Measurements from ENCODE around the gene NHSL1.

The NHSL1 gene

DNA sequence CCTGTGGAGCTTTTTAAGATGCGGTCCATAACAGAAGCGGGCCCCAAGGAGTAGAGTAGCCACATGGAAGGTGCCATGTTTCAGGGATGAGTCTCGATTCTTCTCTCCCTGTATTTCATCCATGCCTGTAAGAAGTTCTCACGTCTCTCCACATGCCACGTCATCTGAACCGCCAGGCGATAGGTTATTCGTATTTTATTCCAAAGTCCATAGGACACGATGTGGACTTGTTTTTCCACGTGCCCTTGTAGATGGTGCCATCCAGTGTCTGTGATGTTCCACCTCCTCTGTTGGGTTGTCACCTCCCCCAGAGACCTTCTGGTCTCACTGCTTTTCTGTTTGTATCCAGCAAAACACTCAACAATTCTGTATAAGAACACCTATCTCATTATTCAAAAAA is 77.7 kb downstream of the NHSL1 start:
- Mint-ChIP-seq H3K9me3 (no peaks in the 10 kb centered on the region), H3K27me3 (no peaks in the 10 kb centered on the region), H3K4me1 (no peaks in the 10 kb centered on the region), H3K36me3 (ENCODE audit: insufficient read depth) (peaks cover 6% of the 10 kb centered on the region), H3K27ac (ENCODE audit: low read depth) (no peak overlapping the region), H3K4me3 (no peak overlapping the region)
- ATAC-seq (replicated peaks; ENCODE audit: extremely low read depth, poor library complexity, severe bottlenecking) (no peak), DNase-seq (ENCODE audit: low spot score in 2 of 2) (no peak)

DNA sequence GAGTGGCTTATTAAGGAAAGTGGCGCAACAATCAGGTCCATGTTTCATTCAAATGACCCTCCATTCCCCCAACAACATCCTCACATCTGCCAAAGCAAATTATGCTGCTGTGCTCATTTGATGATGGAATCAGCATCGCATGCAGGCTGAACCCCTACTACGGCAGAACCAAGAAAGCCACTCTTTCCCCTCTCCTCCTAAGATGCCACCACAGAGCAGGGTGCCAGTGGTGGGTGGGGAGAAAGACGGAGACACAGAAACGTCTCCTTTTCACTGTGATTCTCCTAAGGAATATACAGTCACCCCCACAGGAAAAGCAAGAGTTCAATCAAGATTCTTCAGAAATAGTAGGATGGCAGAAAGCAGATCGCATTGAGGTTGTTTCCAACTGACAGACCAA is 78.2 kb downstream of the NHSL1 start:
- no peak for ATAC-seq (replicated peaks; ENCODE audit: extremely low read depth, poor library complexity, severe bottlenecking)
- no peak overlapping the region for H3K27ac Mint-ChIP-seq (ENCODE audit: low read depth)
- peaks cover 6% of the 10 kb centered on the region for H3K36me3 Mint-ChIP-seq (ENCODE audit: insufficient read depth)

DNA sequence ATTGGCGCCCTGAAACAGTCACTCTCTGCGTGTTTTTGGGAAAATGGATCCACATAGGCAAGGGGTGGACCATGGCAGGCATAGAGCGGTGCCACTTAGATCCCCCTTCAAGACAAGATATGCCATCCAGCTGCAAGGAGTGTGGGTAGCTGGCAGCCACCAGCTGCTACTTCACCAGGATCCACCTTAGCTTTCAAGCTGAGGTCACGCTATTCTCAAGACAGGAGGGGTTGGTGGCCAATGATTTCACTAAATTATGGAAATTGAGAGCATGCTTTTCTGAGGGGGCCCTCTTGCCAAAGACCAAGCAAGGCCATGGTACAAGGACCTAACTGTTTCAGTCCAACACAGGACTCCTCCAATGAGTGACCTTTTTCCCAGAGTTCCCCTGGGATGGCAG is 78.9 kb downstream of the NHSL1 start:
- no peak overlapping the region for H3K27ac Mint-ChIP-seq (ENCODE audit: low read depth)
- no peaks in the 10 kb centered on the region for H3K27me3 Mint-ChIP-seq
- ATAC-seq (replicated peaks; ENCODE audit: extremely low read depth, poor library complexity, severe bottlenecking): no peak
- no peaks in the 10 kb centered on the region for H3K9me3 Mint-ChIP-seq
- DNase-seq (ENCODE audit: low spot score in 2 of 2): no peak
- H3K4me3 Mint-ChIP-seq: no peak overlapping the region
- H3K4me1 Mint-ChIP-seq: no peaks in the 10 kb centered on the region
- peaks cover 6% of the 10 kb centered on the region for H3K36me3 Mint-ChIP-seq (ENCODE audit: insufficient read depth)

More for the DNA sequence above, 78.2 kb downstream of the NHSL1 start:
- no peaks in the 10 kb centered on the region for H3K9me3 Mint-ChIP-seq
- no peak overlapping the region for H3K4me3 Mint-ChIP-seq
- no peaks in the 10 kb centered on the region for H3K27me3 Mint-ChIP-seq
- no peak for DNase-seq (ENCODE audit: low spot score in 2 of 2)
- H3K4me1 Mint-ChIP-seq: no peaks in the 10 kb centered on the region

DNA sequence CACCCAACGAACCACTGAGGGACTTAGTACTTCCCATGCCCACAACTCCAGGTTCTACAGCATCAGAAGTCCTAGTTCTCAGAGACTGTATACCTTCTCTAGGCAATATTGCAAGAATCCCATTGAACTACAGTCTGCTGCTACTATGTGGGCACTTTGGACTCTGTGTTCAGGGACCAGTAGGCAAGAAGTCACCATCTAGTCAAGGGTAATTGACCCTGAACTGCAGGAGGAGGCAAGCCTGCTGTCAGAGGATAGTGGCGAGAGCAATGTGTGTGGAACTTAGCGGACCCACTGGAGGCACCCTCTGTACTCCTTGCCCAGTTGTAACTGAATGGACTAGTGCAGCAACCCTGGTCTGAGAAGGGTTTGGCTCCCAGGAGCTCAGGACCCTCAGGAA is 79.5 kb downstream of the NHSL1 start:
- no peaks in the 10 kb centered on the region for H3K27me3 Mint-ChIP-seq

GRCh38 chr6:138418118-138418742 is 81.1 kb downstream of the NHSL1 start:
- no peak overlapping the region for H3K4me3 Mint-ChIP-seq
- H3K4me1 Mint-ChIP-seq: no peaks in the 10 kb centered on the region
- H3K36me3 Mint-ChIP-seq (ENCODE audit: insufficient read depth): peaks cover 6% of the 10 kb centered on the region
- no peaks in the 10 kb centered on the region for H3K9me3 Mint-ChIP-seq
- DNase-seq (ENCODE audit: low spot score in 2 of 2) (no peak), ATAC-seq (replicated peaks; ENCODE audit: extremely low read depth, poor library complexity, severe bottlenecking) (no peak)
- no peak overlapping the region for H3K27ac Mint-ChIP-seq (ENCODE audit: low read depth)
- no peaks in the 10 kb centered on the region for H3K27me3 Mint-ChIP-seq

More for the DNA sequence above, 79.5 kb downstream of the NHSL1 start:
- DNase-seq (ENCODE audit: low spot score in 2 of 2) (no peak), ATAC-seq (replicated peaks; ENCODE audit: extremely low read depth, poor library complexity, severe bottlenecking) (no peak)
- H3K36me3 Mint-ChIP-seq (ENCODE audit: insufficient read depth): peaks cover 6% of the 10 kb centered on the region
- no peak overlapping the region for H3K4me3 Mint-ChIP-seq
- H3K9me3 Mint-ChIP-seq: no peaks in the 10 kb centered on the region
- H3K4me1 Mint-ChIP-seq: no peaks in the 10 kb centered on the region
- no peak overlapping the region for H3K27ac Mint-ChIP-seq (ENCODE audit: low read depth)

- DNase-seq (ENCODE audit: low spot score in 2 of 2): no peak
- H3K27ac Mint-ChIP-seq (ENCODE audit: low read depth): peak overlapping the region; percentile 30
- H3K4me3 Mint-ChIP-seq: no peak overlapping the region
- H3K36me3 Mint-ChIP-seq (ENCODE audit: insufficient read depth): peaks cover 11% of the 10 kb centered on the region
- no peaks in the 10 kb centered on the region for H3K9me3 Mint-ChIP-seq
- no peaks in the 10 kb centered on the region for H3K27me3 Mint-ChIP-seq
- H3K4me1 Mint-ChIP-seq: no peaks in the 10 kb centered on the region
- no peak for ATAC-seq (replicated peaks; ENCODE audit: extremely low read depth, poor library complexity, severe bottlenecking)
These were observed 81.7 kb downstream of the NHSL1 start for GRCh38 chr6:138417493-138418117.

- DNase-seq (ENCODE audit: low spot score in 2 of 2): no peak
- ATAC-seq (replicated peaks; ENCODE audit: extremely low read depth, poor library complexity, severe bottlenecking): no peak
- Mint-ChIP-seq H3K4me3 (no peak overlapping the region), H3K27me3 (no peaks in the 10 kb centered on the region), H3K9me3 (no peaks in the 10 kb centered on the region), H3K27ac (ENCODE audit: low read depth) (no peak overlapping the region), H3K4me1 (peaks cover 3% of the 10 kb centered on the region), H3K36me3 (ENCODE audit: insufficient read depth) (peaks cover 15% of the 10 kb centered on the region)
These were observed 83.1 kb downstream of the NHSL1 start for GRCh38 chr6:138416206-138416605.

DNA sequence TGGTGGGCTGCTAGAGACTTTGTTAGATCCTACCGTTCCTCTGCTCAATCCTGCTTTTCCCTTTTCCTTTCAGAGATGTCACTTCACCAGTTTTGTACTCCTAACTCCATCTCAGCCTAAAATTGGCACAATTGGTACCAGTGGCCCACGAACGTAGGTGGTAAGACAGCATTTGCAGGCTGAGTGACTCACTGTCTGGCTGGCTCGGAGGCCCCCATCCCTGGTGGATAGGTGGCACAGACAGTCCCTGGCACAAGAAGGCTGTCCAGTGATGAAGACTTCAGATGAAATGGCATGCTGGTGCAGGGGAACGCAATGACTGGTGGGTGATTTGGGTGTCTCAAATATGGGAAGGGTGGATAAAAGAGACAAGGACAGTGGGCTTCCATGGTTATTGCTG is 84.2 kb downstream of the NHSL1 start:
- Mint-ChIP-seq H3K4me1 (peaks cover 5% of the 10 kb centered on the region), H3K36me3 (ENCODE audit: insufficient read depth) (peaks cover 20% of the 10 kb centered on the region), H3K27me3 (no peaks in the 10 kb centered on the region), H3K9me3 (no peaks in the 10 kb centered on the region), H3K4me3 (no peak overlapping the region), H3K27ac (ENCODE audit: low read depth) (no peak overlapping the region)
- DNase-seq (ENCODE audit: low spot score in 2 of 2) (no peak), ATAC-seq (replicated peaks; ENCODE audit: extremely low read depth, poor library complexity, severe bottlenecking) (no peak)

DNA sequence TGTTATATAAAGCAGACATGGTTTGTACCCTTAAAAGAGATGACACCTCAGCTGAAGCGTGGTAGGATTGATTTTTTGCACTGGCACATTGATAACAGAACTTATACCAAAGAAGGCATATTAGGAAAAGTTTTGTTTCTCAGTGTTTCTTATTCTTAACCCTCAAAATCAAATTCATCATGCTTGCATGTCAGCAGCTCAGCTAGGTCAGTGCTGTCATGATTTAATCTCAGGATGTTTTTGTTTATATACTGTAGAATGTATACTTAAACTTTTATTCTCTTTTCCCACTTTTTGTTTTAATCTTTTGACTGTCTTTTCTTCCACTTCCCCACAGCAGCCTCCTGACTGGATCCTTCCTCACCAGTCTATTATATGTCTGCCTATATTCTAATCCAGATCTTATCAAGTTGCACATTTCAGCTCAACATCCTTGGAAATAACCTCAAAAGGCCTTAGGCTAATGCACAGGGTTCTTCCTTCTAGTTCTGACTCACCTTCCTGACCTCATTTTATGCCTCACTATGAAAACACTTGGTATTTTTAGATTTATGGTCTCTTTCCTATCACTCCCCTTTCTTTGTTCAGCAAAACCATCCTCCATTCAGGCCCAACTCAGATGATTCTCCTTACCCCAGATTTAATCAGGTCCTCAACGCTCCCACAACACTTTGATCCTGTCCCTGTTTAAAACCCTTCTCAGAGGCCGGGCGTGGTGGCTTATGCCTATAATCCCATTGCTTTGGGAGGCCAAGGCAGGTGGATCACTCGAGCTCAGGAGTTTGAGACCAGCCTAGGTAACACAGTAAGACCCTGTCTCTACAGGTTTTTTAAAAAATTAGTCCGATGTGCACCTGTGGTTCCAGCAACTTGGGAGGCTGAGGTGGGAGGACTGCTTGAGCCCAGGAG is 88.1 kb downstream of the NHSL1 start:
- ATAC-seq (replicated peaks; ENCODE audit: extremely low read depth, poor library complexity, severe bottlenecking) (no peak), DNase-seq (ENCODE audit: low spot score in 2 of 2) (no peak)
- Mint-ChIP-seq H3K27ac (ENCODE audit: low read depth) (no peak overlapping the region), H3K4me1 (peaks cover 23% of the 10 kb centered on the region), H3K9me3 (no peaks in the 10 kb centered on the region), H3K36me3 (ENCODE audit: insufficient read depth) (peaks cover 38% of the 10 kb centered on the region), H3K27me3 (no peaks in the 10 kb centered on the region), H3K4me3 (no peak overlapping the region)

GRCh38 chr6:138410048-138410735 is 89.1 kb downstream of the NHSL1 start:
- no peak for ATAC-seq (replicated peaks; ENCODE audit: extremely low read depth, poor library complexity, severe bottlenecking)
- peaks cover 28% of the 10 kb centered on the region for H3K4me1 Mint-ChIP-seq
- H3K36me3 Mint-ChIP-seq (ENCODE audit: insufficient read depth): peaks cover 40% of the 10 kb centered on the region
- peak overlapping the region; percentile 3 for H3K27ac Mint-ChIP-seq (ENCODE audit: low read depth)
- H3K9me3 Mint-ChIP-seq: no peaks in the 10 kb centered on the region
- no peak overlapping the region for H3K4me3 Mint-ChIP-seq
- DNase-seq (ENCODE audit: low spot score in 2 of 2): no peak
- H3K27me3 Mint-ChIP-seq: no peaks in the 10 kb centered on the region

GRCh38 chr6:138406443-138406842 is 92.9 kb downstream of the NHSL1 start:
- peaks cover 35% of the 10 kb centered on the region for H3K36me3 Mint-ChIP-seq (ENCODE audit: insufficient read depth)
- H3K27me3 Mint-ChIP-seq: no peaks in the 10 kb centered on the region
- H3K4me1 Mint-ChIP-seq: peaks cover 33% of the 10 kb centered on the region
- DNase-seq (ENCODE audit: low spot score in 2 of 2) (no peak), ATAC-seq (replicated peaks; ENCODE audit: extremely low read depth, poor library complexity, severe bottlenecking) (no peak)
- no peak overlapping the region for H3K27ac Mint-ChIP-seq (ENCODE audit: low read depth)
- H3K9me3 Mint-ChIP-seq: no peaks in the 10 kb centered on the region
- H3K4me3 Mint-ChIP-seq: no peak overlapping the region

- ATAC-seq (replicated peaks; ENCODE audit: extremely low read depth, poor library complexity, severe bottlenecking) (no peak), DNase-seq (ENCODE audit: low spot score in 2 of 2) (no peak)
- Mint-ChIP-seq H3K27ac (ENCODE audit: low read depth) (peak overlapping the region; percentile 50), H3K36me3 (ENCODE audit: insufficient read depth) (peaks cover 35% of the 10 kb centered on the region), H3K4me1 (peaks cover 29% of the 10 kb centered on the region), H3K9me3 (no peaks in the 10 kb centered on the region), H3K27me3 (no peaks in the 10 kb centered on the region), H3K4me3 (no peak overlapping the region)
These were observed 93.4 kb downstream of the NHSL1 start for GRCh38 chr6:138405816-138406413.
